CD4-positive, alpha-beta T cell treated with Interleukin-6 for 4 hours (primary cell): ENCODE measurements around the gene SMIM27.
A peak's percentile ranks its signal among the peaks of the same experiment; 100 is the strongest.
"Not testable (repeated sequence)": the region's sequence is repeated elsewhere in the genome, so short reads cannot be mapped to it uniquely, and the experiment has no call there.

Experiments
- DNase-seq: peaks from one replicate; pipeline ENCODE4 v3.0.0-alpha.2; 2020; ENCODE audit warnings: mixed read lengths

SMIM27 gene

DNA sequence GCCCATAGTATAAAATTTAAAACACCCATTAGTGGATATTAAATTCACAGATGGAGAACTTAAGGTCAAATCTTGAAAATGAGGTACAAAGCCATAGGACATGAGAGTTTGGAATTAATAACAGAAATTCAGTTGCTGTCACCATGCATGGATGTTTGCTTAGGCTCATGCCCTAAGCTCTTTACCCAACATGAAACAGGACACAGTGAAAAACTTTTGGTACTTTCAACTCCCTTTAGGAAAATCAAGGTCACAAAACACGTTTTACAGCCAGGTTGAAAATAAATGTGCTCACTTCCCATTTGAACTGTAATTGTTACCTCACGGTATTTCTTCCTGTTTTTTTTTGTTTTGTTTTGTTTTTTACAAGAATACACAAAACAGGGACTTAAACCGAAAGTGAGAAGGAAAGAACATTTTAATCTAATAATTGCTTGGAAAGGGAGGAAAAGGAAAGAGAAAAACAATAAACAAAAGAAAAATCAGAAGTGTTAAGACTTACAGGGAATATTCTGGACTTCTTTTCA lies 6.3 kb downstream of the SMIM27 start:
- DNase-seq = no peak

DNA sequence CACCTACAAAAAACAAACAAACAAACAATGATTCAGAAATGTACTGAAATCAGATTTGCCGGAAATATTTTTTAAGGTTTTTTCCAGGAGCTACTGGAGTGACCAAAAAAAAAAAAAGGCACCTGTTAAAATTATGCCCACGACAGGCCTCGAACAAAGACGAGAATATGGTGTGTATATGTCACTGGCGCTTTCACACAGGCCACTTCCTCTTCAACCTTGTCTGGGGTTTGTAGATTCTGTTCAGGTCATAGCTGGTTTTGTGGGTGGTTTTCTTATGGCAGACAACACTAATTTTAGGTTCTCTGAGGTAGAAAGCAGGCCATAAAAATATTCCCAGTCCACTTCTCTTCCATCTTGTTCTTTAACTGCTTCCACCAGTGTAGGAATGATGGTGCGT lies 13.8 kb downstream of the SMIM27 start:
- DNase-seq = no peak

DNA sequence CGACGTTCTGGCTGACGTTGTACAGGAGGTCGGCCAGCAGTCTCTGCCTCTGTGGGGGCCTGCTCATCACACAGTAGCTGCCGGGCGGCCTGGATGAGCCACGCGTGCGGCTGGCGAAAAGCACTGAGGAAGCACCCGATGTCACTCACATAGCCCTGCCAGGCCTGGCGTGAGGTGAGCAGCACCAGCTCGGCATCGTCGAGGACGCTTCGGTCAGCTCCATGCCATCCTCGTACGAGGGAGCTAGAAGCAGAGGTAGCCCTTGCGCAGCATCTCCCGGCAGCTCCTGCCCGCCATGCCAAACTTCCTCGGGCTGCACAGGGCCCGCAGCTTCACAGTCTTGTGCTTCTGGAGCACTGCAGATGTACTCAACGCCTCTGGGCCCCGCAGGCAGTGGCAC lies 14.6 kb downstream of the SMIM27 start:
- no peak for DNase-seq

DNA sequence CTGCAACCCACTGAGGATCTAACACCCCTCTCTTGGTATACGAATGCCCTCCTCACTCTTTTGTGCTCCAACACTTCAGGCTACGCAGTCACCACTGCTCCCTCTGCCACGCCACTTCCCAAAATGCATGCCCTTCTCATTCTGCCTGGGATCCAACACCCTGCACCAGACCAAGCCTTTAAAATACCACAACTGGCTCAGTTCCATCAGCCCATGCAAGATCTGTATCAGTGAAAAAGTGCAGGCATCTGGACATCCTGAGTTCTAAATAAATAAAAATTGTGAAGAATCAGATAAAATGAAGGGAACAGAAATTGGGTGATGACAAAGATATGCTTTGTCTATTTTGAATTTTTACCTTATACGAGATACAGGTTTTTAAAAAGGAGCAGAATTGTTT lies 18.1 kb downstream of the SMIM27 start:
- DNase-seq = no peak

DNA sequence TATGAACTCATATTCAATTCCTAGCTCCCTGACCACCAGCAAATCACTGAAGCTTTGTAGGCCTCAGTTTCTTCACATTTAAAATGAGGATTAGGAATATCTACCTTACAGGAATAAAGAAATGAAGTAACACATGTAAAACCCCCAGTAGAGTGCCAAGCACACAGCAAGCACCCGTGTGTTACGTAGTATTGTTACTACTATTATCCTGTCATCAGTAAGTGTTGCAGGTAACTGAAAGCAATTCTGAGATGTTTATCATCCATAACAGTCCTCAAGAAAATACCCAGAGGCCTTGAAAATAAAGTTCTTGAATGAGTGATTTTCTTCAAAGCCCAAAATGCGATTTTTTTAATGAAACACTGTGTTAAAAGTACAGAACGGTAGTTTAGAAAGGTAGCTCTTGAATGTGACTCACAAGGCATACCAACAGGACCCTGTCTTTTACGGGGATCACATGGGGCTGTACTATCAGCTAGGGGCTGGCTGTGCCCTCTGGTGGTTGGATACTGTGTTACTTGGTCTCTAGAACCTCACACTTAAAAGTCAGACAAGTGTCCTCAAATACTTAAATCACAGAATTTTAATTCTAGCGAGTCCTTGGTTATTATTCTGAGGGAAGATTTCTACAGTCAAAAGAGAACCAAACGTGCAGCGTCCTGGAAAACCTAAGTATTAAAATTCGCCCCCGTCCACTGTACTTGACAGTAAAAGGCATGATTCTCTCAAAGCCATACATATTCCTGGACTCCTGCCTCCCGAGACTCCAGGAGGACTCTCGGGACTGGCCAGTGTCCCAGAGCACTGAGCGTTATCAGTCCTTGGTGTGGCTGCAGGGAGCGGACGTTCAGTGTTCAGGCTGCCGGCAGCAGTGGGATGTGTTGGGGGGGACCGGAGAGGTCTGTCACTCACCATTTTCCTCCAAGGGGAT lies 20.1 kb downstream of the SMIM27 start:
- peak; percentile 81 for DNase-seq

DNA sequence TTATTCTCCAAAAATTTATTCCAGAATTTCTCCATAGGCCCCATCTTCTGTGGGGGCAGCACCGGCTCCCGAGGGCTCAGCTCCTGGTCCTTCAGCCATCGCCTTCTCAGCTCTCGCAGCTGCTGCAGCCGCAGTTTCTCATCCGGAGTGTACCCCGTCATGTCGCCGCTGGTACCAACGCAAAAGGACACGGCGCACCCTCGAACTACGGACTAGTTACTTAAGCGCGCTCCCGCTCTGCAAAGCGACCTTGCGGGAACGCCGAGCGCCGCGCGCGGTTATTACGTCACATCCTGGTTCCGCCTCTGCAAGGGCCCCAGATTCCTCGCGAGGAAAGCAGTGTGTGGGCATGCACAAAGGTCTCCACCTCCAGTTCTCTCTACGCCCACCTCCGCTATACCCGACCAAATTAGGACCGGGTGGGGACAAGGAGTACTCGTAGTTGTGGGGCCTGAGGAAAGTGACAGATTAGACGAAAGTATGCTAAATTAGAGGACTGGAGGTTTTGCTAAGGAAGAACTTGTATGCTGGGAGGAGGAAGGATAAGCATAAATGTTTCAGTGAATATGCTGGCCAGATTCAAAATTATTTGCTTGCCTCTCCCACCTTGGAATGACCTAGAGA lies 20.9 kb downstream of the SMIM27 start, which contains the start of gene NDUFB6:
Gene NDUFB6 (minus strand): TSS at position 260 of the 624 bp plus-strand sequence. CDS start 99 bp downstream, at position 161.
- DNase-seq = peak; percentile 97

DNA sequence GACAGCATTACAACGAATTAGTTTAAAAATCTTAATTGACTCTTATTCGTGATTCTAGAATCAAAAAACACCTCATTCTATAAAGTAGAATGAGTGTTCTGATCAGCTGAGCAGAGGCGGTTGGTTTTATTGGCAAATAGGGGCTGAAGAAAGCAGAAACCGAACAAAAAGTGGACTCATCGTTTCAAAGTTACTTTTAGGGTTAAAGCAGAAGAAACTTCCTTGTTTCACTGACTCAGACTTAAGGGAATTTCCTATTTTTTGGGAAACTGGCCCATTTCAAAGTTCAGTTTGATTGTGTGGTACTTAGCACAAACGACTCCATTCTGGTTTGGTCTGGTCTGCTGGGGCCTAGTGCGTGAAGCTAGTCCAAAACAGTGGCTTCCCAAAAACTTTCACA lies 21.7 kb downstream of the SMIM27 start:
- no peak for DNase-seq

DNA sequence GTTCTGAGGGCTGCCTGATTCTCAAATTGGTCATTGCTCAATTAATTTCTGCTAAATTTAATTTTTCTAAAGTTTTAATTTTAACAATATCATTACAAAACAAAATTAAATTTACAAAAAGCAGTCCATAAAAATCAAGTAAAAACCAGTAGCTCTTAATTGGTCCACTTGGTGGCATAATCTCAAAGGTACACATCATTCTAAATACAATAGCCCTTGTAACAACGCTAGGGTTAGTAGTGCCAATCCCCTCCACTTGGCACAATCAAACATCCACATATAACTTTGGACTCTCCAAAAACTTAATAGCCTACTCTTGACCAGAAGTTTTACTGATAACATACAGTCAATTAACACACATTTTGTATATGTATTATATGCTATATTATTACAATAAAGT lies 22.7 kb downstream of the SMIM27 start:
- DNase-seq = no peak

DNA sequence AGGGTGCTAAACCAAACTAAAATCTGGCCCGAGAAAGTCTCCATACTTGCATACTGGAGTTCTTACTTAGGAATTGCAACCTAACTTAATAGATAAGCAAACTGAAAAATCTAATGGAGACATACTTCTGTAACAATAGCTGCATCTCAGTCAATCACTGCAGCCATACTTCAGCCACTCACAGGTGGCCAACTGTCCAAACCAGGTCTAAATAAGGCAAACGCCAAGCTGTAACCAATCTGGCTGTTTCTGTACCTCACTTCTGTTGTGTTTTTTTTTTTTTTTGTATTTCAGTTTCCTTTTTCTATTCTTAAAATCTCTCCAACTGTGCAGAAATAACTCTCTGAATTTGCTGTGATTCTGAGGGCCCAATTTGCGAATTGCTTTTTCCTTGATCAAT lies 25.2 kb downstream of the SMIM27 start:
- DNase-seq = no peak

DNA sequence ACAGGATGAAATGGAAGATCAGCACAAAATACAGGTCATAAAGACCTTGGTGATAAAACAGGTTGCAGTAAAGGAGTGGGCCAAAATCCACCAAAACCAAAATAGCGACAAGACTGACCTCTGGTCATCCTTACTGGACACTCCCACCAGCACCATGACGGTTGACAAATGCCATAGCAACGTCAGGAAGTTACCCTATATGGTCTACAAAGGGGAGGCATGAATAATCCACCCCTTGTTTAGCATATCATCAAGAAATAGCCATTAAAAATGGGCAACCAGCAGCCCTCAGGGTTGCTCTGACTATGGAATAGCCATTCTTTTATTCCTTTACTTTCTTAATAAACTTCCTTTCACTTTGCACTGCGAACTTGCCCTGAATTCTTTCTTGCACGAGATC lies 26.8 kb downstream of the SMIM27 start:
- DNase-seq = no peak

DNA sequence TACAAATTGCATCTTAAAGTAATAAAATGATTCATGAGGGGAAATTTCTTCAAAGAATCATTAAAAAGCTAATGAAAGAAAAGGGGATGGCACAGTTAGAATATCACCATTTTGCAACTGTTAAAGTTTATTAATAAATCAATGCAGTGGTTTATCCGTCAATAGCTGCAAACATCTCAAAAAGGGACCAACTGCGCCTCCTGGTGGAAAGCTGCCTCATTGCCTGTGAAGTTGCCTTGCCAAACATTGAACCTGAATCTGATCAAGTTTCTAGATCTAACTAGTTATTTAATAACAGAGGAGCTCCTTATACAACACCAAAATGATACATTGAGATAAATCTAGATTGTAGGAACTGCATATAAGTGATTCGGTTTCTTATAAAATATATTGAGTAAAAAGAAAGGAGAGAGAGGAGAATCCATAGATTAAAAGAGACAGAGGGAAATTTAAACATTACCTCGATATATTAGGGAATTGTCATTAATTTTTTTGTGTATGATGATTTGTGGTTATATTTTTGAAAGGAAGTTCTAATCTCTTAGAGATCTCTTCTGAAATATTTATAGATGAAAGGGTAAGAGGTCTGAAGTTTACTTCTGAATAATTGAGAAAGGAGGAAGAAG lies 27.7 kb downstream of the SMIM27 start:
- peak; percentile 85 for DNase-seq

DNA sequence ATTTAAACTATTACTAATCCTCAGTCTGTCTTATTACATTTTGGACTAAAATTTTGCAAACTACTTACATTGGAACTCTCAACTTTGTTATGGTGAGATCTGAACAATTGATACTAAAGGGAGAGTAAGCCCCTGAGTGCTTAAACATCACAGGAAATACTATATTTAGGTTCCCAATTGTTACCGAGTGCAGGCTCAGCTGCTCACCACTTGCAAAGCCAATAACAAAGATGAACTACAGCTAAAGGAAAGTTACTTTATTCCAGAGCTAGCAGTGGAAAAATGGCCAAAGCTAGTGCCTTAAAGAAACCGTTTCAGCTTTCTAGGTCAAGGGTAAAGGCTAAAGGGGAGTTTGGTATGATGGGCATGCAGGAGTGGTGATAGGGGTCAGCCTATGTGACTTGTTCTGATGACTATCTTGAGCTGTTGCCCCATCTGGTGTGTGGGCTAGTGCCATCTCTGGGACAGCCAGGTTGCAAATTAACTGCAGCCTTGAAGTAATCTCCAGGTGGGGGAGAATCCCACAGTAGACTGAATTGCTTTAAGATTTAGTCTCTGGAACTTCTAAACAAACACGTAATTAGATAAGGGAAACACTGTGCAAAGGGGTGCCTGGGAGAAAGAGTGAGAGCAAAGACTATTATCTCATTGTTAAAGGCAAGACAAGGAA lies 28.6 kb downstream of the SMIM27 start:
- DNase-seq = no peak

DNA sequence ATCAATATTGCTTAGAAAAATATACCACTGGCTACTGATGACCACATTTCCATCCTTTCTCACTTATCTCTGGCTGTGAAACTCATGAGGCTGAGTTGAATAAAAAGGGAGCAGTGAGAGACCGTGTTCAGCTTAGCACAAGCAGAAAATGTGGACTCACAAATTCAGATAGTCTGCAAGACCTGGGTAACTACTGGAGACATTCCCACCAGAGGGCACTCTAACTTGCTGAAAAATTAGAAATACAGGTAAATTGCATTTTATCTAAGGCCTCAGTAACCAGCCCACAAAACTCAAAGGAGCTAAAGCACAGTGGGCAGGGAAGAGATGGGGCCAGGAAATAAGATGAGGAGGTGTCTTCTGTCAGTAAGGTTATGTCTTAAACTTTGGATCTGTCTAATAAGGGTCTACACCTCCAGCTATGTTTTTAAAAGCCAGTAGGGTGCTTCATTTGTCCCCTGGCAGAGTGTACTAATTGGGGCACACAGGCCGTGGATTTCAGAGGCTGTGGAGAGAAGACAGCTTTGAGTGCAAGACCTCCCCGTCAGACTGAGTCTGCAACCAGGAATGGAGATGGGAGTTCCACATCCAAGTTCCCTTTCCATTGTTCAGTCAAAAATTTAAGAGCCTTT lies 29.5 kb downstream of the SMIM27 start:
- DNase-seq = peak; percentile 41

DNA sequence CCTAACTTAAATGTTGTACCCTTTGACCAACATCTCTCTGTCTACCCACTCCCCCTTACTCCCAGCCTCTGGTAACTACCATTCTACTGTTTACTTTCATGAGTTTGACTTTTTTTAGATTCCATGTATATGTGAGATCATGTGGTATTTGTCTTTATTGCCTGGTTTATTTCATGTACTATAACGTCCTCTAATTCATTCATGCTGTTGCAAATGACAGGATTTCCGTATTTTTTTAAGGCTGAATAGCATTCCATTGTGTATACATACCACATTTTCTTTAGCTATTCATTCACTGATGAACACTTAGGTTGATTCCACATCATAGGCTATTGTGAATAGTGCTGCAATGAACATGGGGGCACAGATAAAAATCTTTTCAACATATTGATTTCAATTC lies 32.7 kb downstream of the SMIM27 start:
- no peak for DNase-seq

DNA sequence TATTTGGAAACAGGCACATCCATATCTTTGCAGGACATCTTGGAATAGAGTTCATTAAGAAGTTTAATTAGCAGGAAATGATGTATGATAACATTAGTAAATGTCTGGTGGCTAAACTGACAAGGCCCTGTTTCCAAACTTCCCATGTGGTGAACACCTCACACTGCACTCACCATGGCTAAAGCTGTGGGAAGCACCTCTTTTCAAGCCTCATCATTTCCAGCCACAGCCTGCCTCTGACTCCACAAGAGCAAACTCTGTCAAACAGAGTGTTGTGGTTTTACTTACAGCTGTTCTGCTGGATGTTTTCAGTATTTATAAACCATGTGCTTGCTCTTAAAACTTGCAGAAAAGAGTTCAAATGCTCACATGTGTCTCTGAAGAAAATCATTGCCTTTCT lies 35.8 kb downstream of the SMIM27 start:
- no peak for DNase-seq

DNA sequence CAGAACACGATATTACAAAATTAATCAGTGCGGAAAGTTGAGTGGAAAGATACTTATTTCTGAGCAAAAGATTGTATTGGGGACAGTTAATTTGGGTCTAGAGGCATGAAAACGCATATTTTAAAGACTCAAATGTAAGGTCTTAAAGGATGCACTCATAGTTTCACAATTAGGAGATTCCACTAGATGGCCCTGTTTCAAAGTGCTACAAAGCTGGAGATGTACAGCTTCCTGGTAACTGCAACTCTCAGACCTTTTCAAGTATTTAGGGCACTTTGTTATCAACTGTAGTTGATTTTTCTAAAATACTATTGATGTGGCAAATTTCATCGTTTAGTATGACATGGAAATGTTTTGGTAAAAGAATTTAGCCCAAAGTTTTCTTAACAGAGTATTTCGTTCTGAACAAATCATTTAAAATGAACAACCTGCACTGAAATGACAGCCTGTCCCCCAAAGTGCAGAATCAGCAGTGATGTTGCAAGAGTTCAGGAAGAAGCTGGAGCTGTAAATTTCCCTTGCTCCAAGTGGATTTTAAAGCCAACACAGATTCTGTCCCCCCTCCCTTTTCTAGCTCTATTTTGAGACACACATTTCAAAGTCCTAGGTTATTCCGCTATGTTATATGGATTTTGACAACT lies 37.1 kb downstream of the SMIM27 start:
- DNase-seq = no peak

DNA sequence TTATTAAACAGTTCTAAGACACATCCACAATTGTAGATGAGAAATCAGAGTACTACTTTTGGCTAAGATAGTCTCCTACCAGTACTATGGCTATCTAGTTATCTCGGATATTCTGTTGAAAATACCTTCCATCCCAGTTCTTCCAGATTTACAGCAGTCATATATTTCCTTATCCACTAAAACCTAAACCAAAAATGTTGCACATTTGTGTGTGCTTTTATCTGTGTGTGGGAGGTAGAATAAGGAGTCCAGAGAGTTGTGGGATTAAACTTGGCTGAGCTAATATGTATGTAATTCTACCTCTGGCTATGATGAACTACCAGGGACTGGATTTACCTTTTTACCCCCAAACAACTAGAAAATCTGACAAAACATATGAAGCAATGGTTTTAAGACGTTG lies 38.3 kb downstream of the SMIM27 start:
- no peak for DNase-seq

DNA sequence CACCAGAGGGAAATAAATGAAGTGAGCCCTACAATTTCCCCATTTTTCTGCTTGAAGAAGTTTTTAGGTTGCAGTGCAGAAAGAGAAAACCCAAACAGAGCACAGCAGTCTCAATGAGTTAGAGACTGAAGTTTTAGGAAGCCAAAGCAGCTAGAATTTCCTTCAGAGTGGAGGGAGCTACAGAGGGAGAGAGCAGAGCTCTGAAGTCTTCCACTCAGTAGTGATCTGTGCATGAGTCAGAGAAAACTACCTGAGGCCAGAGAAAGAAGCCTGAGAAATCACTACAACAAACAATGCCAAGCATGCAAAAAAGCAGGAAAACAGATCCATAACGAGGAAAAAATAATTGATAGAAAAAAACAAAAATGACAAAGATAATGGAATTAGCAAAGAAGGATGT lies 38.8 kb downstream of the SMIM27 start:
- DNase-seq = no peak

DNA sequence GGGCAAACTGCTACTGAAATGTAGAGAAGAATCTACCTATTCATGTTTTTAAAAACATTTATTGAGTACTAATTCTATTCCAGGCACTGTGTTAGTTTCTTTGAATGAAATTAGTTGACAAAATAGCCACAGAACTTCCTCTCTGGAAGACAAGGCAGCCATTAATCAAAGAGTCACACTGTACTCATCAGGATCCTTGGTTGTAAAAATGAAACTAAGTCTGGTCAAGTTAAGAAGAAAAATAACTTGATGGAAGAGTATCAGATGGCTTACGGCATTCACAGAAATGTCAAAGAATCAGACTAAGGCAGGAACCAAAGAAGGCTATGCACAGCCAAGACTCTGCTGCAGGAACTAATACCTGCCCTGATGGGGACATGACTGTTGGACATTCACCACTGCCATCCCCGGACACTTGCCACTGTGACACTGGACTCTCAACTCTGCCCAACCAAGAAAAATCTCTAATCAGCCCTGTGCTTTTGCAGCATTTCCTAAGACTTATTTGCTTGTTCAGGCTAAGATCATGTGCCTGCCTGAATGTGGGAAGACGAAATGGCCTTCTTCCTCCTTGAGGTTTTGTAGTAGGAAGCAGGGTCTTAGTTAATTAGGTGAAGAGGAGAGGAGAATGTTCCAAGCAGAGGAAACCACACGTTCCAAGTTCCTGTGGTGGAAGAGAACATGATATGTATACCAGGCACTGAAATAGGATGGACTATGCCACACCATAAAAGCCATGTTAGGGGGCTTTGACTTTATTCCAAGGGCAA lies 44.2 kb downstream of the SMIM27 start:
- DNase-seq = no peak

DNA sequence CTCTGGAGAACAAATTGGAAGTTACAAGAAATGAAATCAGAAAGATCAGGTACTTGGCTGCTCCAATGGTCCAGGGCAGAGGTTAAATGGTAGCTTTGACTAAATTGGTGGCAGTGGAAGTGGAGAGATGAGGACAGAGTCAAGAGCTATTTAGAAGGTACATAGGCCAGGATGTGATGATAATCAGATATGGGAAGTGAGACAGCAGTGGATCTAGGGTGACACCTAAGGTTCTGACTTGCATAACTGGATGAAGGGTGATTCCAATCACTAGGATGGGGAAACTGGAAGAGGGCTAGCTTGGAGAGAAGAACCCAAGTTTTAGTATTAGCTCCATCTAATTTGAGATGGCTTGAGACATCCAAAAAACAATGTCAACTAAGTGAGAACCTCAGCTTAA lies 44.8 kb downstream of the SMIM27 start:
- no peak for DNase-seq

DNA sequence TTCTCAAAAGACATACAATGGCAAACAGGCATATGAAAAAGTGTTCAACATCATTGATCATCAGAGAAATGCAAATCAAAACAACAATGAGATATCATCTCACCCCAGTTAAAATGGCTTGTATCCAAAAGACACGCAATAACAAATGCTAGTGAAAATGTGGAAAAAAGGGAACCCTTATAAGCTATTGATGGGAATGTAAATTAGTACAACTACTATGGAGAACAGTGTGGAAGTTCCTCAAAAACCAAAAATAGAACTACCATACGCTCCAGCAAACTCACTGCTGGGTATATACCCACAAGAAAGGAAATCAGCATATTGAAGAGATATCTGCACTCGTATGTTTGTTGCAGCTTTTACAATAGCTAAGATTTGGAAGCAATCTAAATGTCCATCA lies 46.9 kb downstream of the SMIM27 start:
- not testable (repeated sequence) for DNase-seq
